ENCODE measurements around the gene FOXK1.
A peak's percentile ranks its signal among the peaks of the same experiment; 100 is the strongest.

The FOXK1 gene

GRCh38 chr7:4724648-4725013 is 42.5 kb downstream of the FOXK1 start:
- DNase-seq, result no peak

- DNase-seq, result no peak
These were observed 43.1 kb downstream of the FOXK1 start for GRCh38 chr7:4725014-4725849.

GRCh38 chr7:4725850-4726450 is 43.9 kb downstream of the FOXK1 start:
- DNase-seq, result no peak

GRCh38 chr7:4726566-4726965 is 44.5 kb downstream of the FOXK1 start:
- DNase-seq, result no peak

- DNase-seq, result no peak
These were observed 46.0 kb downstream of the FOXK1 start for GRCh38 chr7:4727914-4728705.

GRCh38 chr7:4729266-4729665 is 47.2 kb downstream of the FOXK1 start:
- DNase-seq, result no peak

- DNase-seq, result no peak
These were observed 48.2 kb downstream of the FOXK1 start for GRCh38 chr7:4730276-4730675.

- no peak for DNase-seq
These were observed 48.9 kb downstream of the FOXK1 start for GRCh38 chr7:4730971-4731370.

- no peak for DNase-seq
These were observed 49.7 kb downstream of the FOXK1 start for GRCh38 chr7:4731803-4732202.

- DNase-seq, result no peak
These were observed 51.9 kb downstream of the FOXK1 start for GRCh38 chr7:4733936-4734528.

- DNase-seq, result no peak
These were observed 52.7 kb downstream of the FOXK1 start for GRCh38 chr7:4734587-4735345.

- DNase-seq, result no peak
These were observed 55.2 kb downstream of the FOXK1 start for GRCh38 chr7:4737300-4737699.

GRCh38 chr7:4738711-4739527 is 56.8 kb downstream of the FOXK1 start:
- no peak for DNase-seq

GRCh38 chr7:4739528-4739992 is 57.5 kb downstream of the FOXK1 start:
- DNase-seq, result no peak

GRCh38 chr7:4740796-4741195 is 58.7 kb downstream of the FOXK1 start:
- DNase-seq, result no peak

- no peak for DNase-seq
These were observed 60.0 kb downstream of the FOXK1 start for GRCh38 chr7:4742051-4742573.

GRCh38 chr7:4742852-4743251 is 60.8 kb downstream of the FOXK1 start:
- DNase-seq, result no peak

- DNase-seq, result peak; percentile 94
These were observed 62.5 kb downstream of the FOXK1 start for GRCh38 chr7:4744391-4745264.

- no peak for DNase-seq
These were observed 63.3 kb downstream of the FOXK1 start for GRCh38 chr7:4745265-4745919.
